Loucy (cell line): Measurements from ENCODE around the gene ALPI.

Experiments used
- H2AFZ ChIP-seq: fragments of 200-600 bp; sonication (generic); 2 replicates; pipeline ENCODE4 v1.6.0; 2016; ENCODE audit warnings: antibody characterized with exemption, mild to moderate bottlenecking, low read length, moderate library complexity
- H3F3A ChIP-seq: fragments of 200-600 bp; 2 replicates; pipeline ENCODE4 v1.6.0; 2016; ENCODE audit warnings: antibody characterized with exemption, low read depth, mild to moderate bottlenecking
- H3K27me3 ChIP-seq: fragments of 200-600 bp; sonication (generic); 2 replicates; pipeline ENCODE4 v1.6.1; 2014; ENCODE audit warnings: low read length, mild to moderate bottlenecking; ENCODE audit not compliant: insufficient read depth, poor library complexity, severe bottlenecking
- H3K36me3 ChIP-seq: fragments of 200-600 bp; sonication (generic); 2 replicates; pipeline ENCODE4 v1.6.1; 2016; ENCODE audit warnings: low read length; ENCODE audit not compliant: insufficient read depth
- H3K4me1 ChIP-seq: fragments of 200-600 bp; sonication (generic); 2 replicates; pipeline ENCODE4 v1.5.1; 2014; ENCODE audit warnings: low read length, mild to moderate bottlenecking; ENCODE audit not compliant: insufficient read depth, poor library complexity, severe bottlenecking
- H3K4me2 ChIP-seq: fragments of 200-600 bp; sonication (generic); 2 replicates; pipeline ENCODE4 v1.6.0; 2014; ENCODE audit warnings: antibody characterized with exemption, low read length, low read depth, mild to moderate bottlenecking; ENCODE audit not compliant: poor library complexity, severe bottlenecking
- H3K4me3 ChIP-seq: fragments of 200-600 bp; sonication (generic); 2 replicates; pipeline ENCODE4 v1.5.1; 2014; ENCODE audit warnings: low read length, mild to moderate bottlenecking, mixed read lengths; ENCODE audit not compliant: poor library complexity, severe bottlenecking
- H3K79me2 ChIP-seq: fragments of 200-600 bp; sonication (generic); 2 replicates; pipeline ENCODE4 v1.6.1; 2014; ENCODE audit warnings: low read length; ENCODE audit not compliant: insufficient read depth
- H3K9ac ChIP-seq: fragments of 200-600 bp; sonication (generic); 2 replicates; pipeline ENCODE4 v1.6.0; 2014; ENCODE audit warnings: mild to moderate bottlenecking, low read depth, low read length, moderate library complexity; ENCODE audit not compliant: poor library complexity, severe bottlenecking
- H3K9me2 ChIP-seq: fragments of 200-600 bp; sonication (generic); replicated peaks from 2 replicates; pipeline ENCODE4 v1.6.1; 2016; ENCODE audit warnings: low read depth, low read length, mixed read lengths
- H3K9me3 ChIP-seq: fragments of 200-600 bp; sonication (generic); 2 replicates; pipeline ENCODE4 v1.6.1; 2014; ENCODE audit warnings: mild to moderate bottlenecking, antibody characterized with exemption, low read length, low read depth; ENCODE audit not compliant: insufficient read depth
- H4K20me1 ChIP-seq: fragments of 200-600 bp; sonication (generic); 2 replicates; pipeline ENCODE4 v1.6.0; 2014; ENCODE audit warnings: antibody characterized with exemption, low read length, mild to moderate bottlenecking; ENCODE audit not compliant: insufficient read depth, poor library complexity, severe bottlenecking
- EZH2phosphoT487 ChIP-seq: fragments of 200-600 bp; IDR thresholded peaks from 2 replicates; pipeline ENCODE4 v1.6.1; 2018; ENCODE audit warnings: antibody characterized with exemption, mild to moderate bottlenecking, moderate library complexity, borderline replicate concordance
- TF ChIP-seq, protein P1 (sequence below): fragments of 200-600 bp; sonication (generic); conservative IDR thresholded peaks from 2 replicates; pipeline ENCODE4 v1.5.1; 2014; ENCODE audit warnings: mild to moderate bottlenecking, antibody characterized with exemption, low read length

The ALPI gene

DNA sequence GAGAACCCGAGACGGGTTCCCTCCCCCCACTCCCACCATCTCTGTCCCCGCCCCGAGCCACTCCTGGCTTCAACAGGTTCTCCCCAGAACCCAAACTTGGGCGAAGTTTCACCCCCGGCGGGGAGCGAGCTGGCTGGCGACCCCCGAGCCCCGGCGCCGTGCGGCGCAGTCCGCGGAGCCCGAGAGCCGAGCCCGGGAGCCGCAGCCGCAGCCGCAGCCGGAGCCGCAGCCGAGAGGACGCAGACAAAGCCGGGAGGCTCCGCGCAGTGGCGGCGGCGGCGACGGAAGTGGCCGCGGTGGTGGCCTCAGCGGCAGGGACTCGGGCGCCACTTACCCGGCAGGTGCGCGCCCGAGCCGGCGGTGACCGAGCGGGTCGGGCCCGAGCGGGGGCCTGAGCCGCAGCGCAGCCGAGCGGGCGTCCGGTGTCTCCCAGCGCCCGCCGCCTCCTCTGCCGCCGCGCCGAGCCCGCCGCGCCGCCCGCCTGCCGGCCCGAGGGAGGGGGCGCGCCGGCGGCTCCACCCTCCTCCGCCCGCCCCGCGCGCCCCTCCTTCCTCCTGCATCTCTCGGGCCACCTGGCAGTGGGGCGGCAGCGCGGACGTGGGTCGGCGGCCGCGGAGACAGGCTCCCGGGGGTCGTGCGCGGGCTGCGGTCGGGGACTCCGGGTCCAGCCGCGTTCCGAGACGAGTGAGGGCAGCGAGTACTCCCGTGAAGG, 31.6 kb downstream of the ALPI start, which contains the start of gene ECEL1:
Gene ECEL1 (minus strand): TSS at position 450 of the 712 bp plus-strand sequence. CDS start 1,181 bp downstream, outside the sequence.
- Histone ChIP-seq H3K9me2 (no peaks in the 10 kb centered on the region), H3K36me3 (no peaks in the 10 kb centered on the region), H3F3A (no peaks in the 10 kb centered on the region), H3K4me3 (peak within 1 kb of the TSS; percentile 52), H3K4me2 (peak within 1 kb of the TSS; percentile 58), H3K9me3 (no peaks in the 10 kb centered on the region), H3K9ac (no peak within 1 kb of the TSS), H3K79me2 (no peaks in the 10 kb centered on the region), H3K4me1 (no peaks in the 10 kb centered on the region), H3K27me3 (peaks cover 10% of the 10 kb centered on the region), H2AFZ (no peak within 1 kb of the TSS), H4K20me1 (no peaks in the 10 kb centered on the region)
- no peak for TF ChIP-seq EZH2phosphoT487
- TF ChIP-seq, protein P1, sequence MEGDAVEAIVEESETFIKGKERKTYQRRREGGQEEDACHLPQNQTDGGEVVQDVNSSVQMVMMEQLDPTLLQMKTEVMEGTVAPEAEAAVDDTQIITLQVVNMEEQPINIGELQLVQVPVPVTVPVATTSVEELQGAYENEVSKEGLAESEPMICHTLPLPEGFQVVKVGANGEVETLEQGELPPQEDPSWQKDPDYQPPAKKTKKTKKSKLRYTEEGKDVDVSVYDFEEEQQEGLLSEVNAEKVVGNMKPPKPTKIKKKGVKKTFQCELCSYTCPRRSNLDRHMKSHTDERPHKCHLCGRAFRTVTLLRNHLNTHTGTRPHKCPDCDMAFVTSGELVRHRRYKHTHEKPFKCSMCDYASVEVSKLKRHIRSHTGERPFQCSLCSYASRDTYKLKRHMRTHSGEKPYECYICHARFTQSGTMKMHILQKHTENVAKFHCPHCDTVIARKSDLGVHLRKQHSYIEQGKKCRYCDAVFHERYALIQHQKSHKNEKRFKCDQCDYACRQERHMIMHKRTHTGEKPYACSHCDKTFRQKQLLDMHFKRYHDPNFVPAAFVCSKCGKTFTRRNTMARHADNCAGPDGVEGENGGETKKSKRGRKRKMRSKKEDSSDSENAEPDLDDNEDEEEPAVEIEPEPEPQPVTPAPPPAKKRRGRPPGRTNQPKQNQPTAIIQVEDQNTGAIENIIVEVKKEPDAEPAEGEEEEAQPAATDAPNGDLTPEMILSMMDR, result no peak

DNA sequence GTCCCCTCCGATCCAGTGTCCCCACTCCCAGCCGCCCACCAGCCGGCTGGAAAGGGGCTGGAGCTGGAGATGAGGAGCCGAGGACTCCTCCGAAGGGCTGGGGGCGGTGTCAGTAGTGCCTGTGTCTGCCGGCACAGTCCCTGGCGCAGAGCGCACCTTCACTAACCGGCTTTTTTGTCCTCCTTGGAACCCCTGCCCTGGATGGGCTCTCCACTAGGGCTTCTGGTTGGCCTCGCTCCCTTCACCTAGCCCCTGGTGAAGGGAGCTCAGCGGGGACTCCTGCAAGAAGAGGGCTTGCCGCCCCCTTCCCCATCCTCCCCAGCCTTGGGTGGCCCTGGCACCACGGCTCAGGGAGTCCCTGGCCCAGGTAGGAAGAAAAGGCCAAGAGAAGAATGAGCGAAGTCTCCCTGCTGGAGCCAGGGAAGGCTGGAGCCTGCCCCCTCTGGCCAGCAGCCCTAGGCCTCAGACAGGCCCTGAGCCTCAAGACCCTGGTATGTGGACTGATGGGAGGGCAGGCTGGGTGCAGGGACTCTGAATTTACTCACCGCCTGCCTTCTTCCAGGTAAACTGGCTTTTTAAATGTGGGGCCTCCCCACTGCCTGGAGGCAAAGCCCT, 32.3 kb downstream of the ALPI start:
- H3K9ac ChIP-seq, result no peak overlapping the region
- H3K4me2 ChIP-seq, result peak overlapping the region; percentile 23
- H3K79me2 ChIP-seq, result no peaks in the 10 kb centered on the region
- H3K4me1 ChIP-seq, result no peaks in the 10 kb centered on the region
- peaks cover 10% of the 10 kb centered on the region for H3K27me3 ChIP-seq
- no peaks in the 10 kb centered on the region for H3F3A ChIP-seq
- no peaks in the 10 kb centered on the region for H3K36me3 ChIP-seq
- no peaks in the 10 kb centered on the region for H4K20me1 ChIP-seq
- H2AFZ ChIP-seq, result no peak overlapping the region
- TF ChIP-seq, protein P1, result no peak; the same call in 1 of the 2 replicates
- no peak for TF ChIP-seq EZH2phosphoT487
- H3K4me3 ChIP-seq, result no peak overlapping the region
- no peaks in the 10 kb centered on the region for H3K9me3 ChIP-seq
- no peaks in the 10 kb centered on the region for H3K9me2 ChIP-seq

DNA sequence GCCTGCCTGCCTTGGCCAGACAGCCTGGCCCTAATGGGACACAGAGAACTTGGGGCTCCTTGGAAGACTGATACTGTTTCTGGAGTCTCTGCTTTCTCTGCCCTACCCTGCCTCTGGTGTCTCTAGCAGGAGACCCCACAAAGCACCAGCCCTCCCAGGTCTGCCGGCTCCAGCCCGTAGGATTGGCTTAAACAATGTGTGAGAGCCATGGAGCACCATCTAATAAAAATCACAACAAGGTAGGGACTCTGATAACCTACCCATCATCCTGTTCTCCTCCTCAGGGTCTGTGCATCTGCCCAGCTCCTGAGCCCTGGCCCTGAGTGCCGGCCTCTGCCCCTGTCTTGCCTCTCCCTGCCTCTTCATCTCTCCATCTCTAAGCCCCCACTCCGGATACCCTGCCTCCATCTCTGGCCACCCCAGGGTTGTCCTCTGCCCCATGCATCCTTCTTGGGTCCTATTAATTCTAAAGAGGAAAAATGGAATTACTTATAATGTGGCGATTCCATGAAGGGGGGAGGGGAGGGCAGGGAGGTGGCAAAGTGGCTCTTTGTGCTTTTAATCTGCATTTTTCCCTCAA, 32.9 kb downstream of the ALPI start:
- H3K9me2 ChIP-seq, result no peaks in the 10 kb centered on the region
- no peaks in the 10 kb centered on the region for H3K36me3 ChIP-seq
- peaks cover 10% of the 10 kb centered on the region for H3K27me3 ChIP-seq
- H3K4me1 ChIP-seq, result no peaks in the 10 kb centered on the region
- H3K9me3 ChIP-seq, result no peaks in the 10 kb centered on the region
- H3F3A ChIP-seq, result no peaks in the 10 kb centered on the region
- TF ChIP-seq, protein P1, result no peak
- H4K20me1 ChIP-seq, result no peaks in the 10 kb centered on the region
- H3K4me3 ChIP-seq, result no peak overlapping the region
- no peak overlapping the region for H3K9ac ChIP-seq
- no peak overlapping the region for H3K4me2 ChIP-seq
- no peak overlapping the region for H2AFZ ChIP-seq
- H3K79me2 ChIP-seq, result no peaks in the 10 kb centered on the region
